ENCODE data around the gene CCDC43. TPM values are rescaled to one million over a fixed set of nuclear protein-coding genes. Genes with fewer than 3 reads are reported as not detected.

Gene CCDC43
- total RNA-seq, 1 experiment from 2014 or later = 32.8 TPM

DNA sequence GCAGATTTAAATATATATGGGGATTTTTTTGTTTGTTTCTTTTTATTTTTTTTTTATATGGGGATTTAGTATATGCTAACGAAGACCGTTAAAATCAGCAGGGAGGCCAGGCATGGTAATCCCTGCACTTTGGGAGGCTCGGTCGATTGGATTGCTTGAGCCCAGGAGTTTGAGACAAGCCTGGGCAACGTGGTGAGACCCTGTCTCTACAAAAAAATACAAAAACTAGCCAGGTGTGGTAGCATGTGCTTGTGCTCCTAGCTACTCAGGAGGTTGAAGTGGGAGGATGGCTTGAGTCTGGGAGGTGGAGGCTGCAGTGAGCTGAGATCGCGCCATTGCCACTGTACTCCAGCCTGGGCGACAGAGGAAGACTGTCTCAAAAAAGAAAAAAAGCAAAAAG, 55.6 kb downstream of the CCDC43 start:
- TF ChIP-seq, protein P1, sequence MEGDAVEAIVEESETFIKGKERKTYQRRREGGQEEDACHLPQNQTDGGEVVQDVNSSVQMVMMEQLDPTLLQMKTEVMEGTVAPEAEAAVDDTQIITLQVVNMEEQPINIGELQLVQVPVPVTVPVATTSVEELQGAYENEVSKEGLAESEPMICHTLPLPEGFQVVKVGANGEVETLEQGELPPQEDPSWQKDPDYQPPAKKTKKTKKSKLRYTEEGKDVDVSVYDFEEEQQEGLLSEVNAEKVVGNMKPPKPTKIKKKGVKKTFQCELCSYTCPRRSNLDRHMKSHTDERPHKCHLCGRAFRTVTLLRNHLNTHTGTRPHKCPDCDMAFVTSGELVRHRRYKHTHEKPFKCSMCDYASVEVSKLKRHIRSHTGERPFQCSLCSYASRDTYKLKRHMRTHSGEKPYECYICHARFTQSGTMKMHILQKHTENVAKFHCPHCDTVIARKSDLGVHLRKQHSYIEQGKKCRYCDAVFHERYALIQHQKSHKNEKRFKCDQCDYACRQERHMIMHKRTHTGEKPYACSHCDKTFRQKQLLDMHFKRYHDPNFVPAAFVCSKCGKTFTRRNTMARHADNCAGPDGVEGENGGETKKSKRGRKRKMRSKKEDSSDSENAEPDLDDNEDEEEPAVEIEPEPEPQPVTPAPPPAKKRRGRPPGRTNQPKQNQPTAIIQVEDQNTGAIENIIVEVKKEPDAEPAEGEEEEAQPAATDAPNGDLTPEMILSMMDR (IDR thresholded peaks at IDR 0.05; ENCODE audit: unreplicated experiment) = no peak
- H3K27ac Mint-ChIP-seq (ENCODE audit: low read depth, unreplicated experiment) = no peak overlapping the region
- no TSS peak for BruUV-seq (replicated peaks)
- ChIA-PET CTCF (interaction anchor here (1.0 to 6.1 kb wide), 2 partner anchors 15 to 101 kb away, joined by 3 to 41 read pairs; no protein-coding TSS in a partner anchor), POLR2A (no interaction called here)
- H3K27me3 Mint-ChIP-seq (ENCODE audit: insufficient read depth, unreplicated experiment) = no peaks in the 10 kb centered on the region
- DNase-seq (ENCODE audit: unreplicated experiment) = no peak
- H3K4me1 Mint-ChIP-seq (ENCODE audit: insufficient read depth, unreplicated experiment) = no peaks in the 10 kb centered on the region
- H3K9me3 Mint-ChIP-seq (ENCODE audit: unreplicated experiment) = no peaks in the 10 kb centered on the region
- no peaks in the 10 kb centered on the region for H3K36me3 Mint-ChIP-seq (ENCODE audit: insufficient read depth, unreplicated experiment)
- intact Hi-C loops (cut with micrococcal nuclease) = loop anchor here (10.0 kb wide), 1 partner anchor 229 kb away; no protein-coding TSS in a partner anchor
- no peak overlapping the region for H3K4me3 Mint-ChIP-seq (ENCODE audit: unreplicated experiment)

DNA sequence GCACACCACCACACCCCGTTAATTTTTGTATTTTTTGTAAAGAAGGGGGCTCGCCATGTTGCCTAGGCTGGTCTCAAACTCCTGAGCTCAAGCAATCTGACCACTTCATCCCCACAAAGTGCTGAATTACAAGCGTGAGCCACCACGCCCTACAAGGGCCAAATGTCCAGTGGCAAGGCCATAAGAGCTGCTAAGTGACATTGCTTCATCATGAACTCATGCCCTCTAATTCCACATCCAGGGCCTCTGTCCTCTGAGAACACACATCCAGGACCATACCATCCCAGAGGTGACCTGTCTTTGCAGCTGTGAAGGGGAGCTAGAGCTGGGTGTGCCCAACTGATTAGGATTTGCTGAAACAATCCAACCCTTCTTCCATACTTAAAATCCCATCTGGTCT, 58.9 kb downstream of the CCDC43 start:
- TF ChIP-seq, protein P1 (IDR thresholded peaks at IDR 0.05; ENCODE audit: unreplicated experiment) = no peak
- H3K4me1 Mint-ChIP-seq (ENCODE audit: insufficient read depth, unreplicated experiment) = no peaks in the 10 kb centered on the region
- no peaks in the 10 kb centered on the region for H3K27me3 Mint-ChIP-seq (ENCODE audit: insufficient read depth, unreplicated experiment)
- no peak for DNase-seq (ENCODE audit: unreplicated experiment)
- POLR2A ChIA-PET = no interaction called here
- intact Hi-C loops (cut with micrococcal nuclease) = loop anchor here (10.0 kb wide), 1 partner anchor 226 kb away; no protein-coding TSS in a partner anchor
- H3K27ac Mint-ChIP-seq (ENCODE audit: low read depth, unreplicated experiment) = no peak overlapping the region
- no peak overlapping the region for H3K4me3 Mint-ChIP-seq (ENCODE audit: unreplicated experiment)
- no peaks in the 10 kb centered on the region for H3K9me3 Mint-ChIP-seq (ENCODE audit: unreplicated experiment)
- no TSS peak for BruUV-seq (replicated peaks)
- no peaks in the 10 kb centered on the region for H3K36me3 Mint-ChIP-seq (ENCODE audit: insufficient read depth, unreplicated experiment)
- CTCF ChIA-PET = interaction anchor here (0.6 to 6.1 kb wide), 4 partner anchors 10 to 268 kb away, joined by 3 to 41 read pairs (median 4); no protein-coding TSS in a partner anchor

DNA sequence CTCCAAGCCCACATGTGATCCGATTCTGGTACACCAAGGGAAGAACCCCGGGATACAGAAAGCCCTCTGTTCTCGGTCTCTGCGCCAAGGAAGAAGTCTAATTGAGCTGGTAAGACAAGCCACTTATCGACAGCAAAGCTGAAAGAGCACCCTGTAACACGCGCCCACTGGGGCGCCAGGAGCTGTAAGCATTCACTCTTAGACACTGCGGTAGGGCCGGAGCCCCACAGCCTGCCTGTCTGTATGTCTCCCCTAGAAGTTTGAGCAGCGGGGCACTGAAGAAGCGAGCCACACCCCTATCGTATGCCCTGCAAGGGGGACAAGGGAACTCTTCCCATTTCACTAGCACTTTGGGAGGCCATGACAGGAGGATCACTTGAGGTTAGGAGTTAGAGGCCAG, 60.3 kb downstream of the CCDC43 start:
- BruUV-seq (replicated peaks) = no TSS peak
- POLR2A ChIA-PET = no interaction called here
- intact Hi-C loops (cut with micrococcal nuclease) = no loop called here
- no peaks in the 10 kb centered on the region for H3K27me3 Mint-ChIP-seq (ENCODE audit: insufficient read depth, unreplicated experiment)
- CTCF ChIA-PET = interaction anchor here (0.6 kb wide), 1 partner anchor 10 kb away, joined by 3 read pairs; no protein-coding TSS in a partner anchor
- DNase-seq (ENCODE audit: unreplicated experiment) = no peak
- TF ChIP-seq, protein P1 (IDR thresholded peaks at IDR 0.05; ENCODE audit: unreplicated experiment) = no peak
- H3K36me3 Mint-ChIP-seq (ENCODE audit: insufficient read depth, unreplicated experiment) = peaks cover under 1% of the 10 kb centered on the region
- H3K4me3 Mint-ChIP-seq (ENCODE audit: unreplicated experiment) = no peak overlapping the region
- H3K27ac Mint-ChIP-seq (ENCODE audit: low read depth, unreplicated experiment) = no peak overlapping the region
- no peaks in the 10 kb centered on the region for H3K9me3 Mint-ChIP-seq (ENCODE audit: unreplicated experiment)
- no peaks in the 10 kb centered on the region for H3K4me1 Mint-ChIP-seq (ENCODE audit: insufficient read depth, unreplicated experiment)

DNA sequence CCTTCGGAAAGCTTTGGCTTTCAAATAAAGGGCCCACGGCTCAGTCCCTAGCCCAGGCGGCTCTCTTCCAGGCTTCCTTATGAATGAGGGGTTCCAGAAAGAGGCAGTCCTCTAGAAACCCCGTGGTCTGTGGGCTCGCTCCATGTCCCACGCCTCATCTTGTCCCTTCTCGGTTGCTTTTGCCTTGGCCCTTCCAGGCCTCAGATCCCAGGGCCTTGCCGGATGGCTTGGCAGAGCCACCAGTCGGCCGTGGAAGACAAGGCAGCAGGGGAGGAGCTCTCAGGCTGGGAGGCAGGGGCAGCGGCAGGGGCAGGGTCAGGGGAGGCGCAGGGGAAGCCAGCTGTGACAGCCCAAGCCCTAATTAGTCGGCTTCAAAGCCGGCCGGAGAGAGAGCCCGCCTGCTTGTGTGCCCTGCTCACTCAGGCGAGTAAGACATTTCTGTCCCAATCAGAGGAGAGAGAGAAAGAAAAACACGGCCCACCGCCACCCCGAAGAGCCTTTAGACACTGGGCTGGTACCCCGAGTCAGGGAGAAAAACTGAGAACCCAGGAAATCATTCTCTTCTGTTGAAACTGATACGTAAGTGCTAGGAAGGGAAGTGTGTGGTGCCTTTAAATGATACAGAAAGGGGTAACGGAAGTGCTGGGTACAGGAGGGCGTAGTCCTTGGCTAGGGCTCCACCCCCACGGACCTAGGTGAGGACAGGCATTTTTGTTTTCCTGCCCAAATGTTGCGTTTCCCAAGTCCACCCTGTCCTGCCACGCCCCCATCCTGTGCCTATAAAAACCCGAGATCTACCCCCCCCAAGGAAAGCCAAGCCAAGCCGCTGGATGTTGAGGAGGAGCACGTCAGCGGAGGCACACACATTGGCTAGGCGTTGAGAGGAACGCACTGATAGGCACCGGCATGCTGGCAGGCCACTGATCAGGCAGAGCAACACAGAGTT, 61.1 kb downstream of the CCDC43 start:
- TF ChIP-seq, protein P1 (IDR thresholded peaks at IDR 0.05; ENCODE audit: unreplicated experiment) = no peak
- Mint-ChIP-seq H3K9me3 (ENCODE audit: unreplicated experiment) (no peaks in the 10 kb centered on the region), H3K27ac (ENCODE audit: low read depth, unreplicated experiment) (no peak overlapping the region), H3K27me3 (ENCODE audit: insufficient read depth, unreplicated experiment) (no peaks in the 10 kb centered on the region), H3K4me3 (ENCODE audit: unreplicated experiment) (no peak overlapping the region), H3K36me3 (ENCODE audit: insufficient read depth, unreplicated experiment) (peaks cover 6% of the 10 kb centered on the region), H3K4me1 (ENCODE audit: insufficient read depth, unreplicated experiment) (no peaks in the 10 kb centered on the region)
- POLR2A ChIA-PET = interaction anchor here (0.8 kb wide), 1 partner anchor 72 kb away, joined by 3 read pairs; the partner anchor contains the start of gene FZD2
- no TSS peak for BruUV-seq (replicated peaks)
- no peak for DNase-seq (ENCODE audit: unreplicated experiment)
- CTCF ChIA-PET = interaction anchor here (0.5 to 0.6 kb wide), 2 partner anchors 9 to 14 kb away, joined by 3 read pairs; no protein-coding TSS in a partner anchor
- intact Hi-C loops (cut with micrococcal nuclease) = no loop called here
